OCI-LY7 (cell line): ENCODE data around the gene CA5B.
"Not testable (repeated sequence)": the region's sequence is repeated elsewhere in the genome, so short reads cannot be mapped to it uniquely, and the experiment has no call there.

Source experiments
- EZH2phosphoT487 ChIP-seq: fragments of 200-600 bp; sonication (generic); IDR thresholded peaks from 2 replicates; pipeline ENCODE4 v1.6.1; 2018; ENCODE audit warnings: low read depth, borderline replicate concordance, mild to moderate bottlenecking, mixed run types, antibody characterized with exemption, low read length, moderate library complexity, mixed read lengths
- TF ChIP-seq, protein P1 (sequence below): fragments of 200-600 bp; sonication (generic); conservative IDR thresholded peaks from 2 replicates; pipeline ENCODE4 v1.5.1; 2014; ENCODE audit warnings: mild to moderate bottlenecking, antibody characterized with exemption, low read length, moderate library complexity, mixed read lengths

DNA sequence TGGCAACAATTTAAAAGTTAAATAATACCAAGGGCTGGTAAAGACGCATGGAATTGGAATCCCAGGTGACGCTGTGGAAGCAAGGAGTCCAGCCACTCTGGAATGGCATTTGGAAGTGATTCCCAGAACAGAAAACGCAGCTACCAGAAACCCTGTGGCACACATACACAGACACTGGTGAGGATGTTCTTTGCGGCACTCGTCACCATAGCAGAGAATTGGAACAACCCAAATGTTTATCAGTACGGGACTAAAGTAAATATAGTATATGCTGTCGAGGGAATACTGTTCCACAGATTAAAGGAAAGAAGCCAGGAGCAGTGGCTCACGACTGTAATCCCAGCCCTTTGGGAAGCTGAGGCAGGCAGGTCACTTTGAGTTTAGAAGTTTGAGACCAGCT is 33.8 kb upstream of the CA5B start:
- TF ChIP-seq, protein P1, sequence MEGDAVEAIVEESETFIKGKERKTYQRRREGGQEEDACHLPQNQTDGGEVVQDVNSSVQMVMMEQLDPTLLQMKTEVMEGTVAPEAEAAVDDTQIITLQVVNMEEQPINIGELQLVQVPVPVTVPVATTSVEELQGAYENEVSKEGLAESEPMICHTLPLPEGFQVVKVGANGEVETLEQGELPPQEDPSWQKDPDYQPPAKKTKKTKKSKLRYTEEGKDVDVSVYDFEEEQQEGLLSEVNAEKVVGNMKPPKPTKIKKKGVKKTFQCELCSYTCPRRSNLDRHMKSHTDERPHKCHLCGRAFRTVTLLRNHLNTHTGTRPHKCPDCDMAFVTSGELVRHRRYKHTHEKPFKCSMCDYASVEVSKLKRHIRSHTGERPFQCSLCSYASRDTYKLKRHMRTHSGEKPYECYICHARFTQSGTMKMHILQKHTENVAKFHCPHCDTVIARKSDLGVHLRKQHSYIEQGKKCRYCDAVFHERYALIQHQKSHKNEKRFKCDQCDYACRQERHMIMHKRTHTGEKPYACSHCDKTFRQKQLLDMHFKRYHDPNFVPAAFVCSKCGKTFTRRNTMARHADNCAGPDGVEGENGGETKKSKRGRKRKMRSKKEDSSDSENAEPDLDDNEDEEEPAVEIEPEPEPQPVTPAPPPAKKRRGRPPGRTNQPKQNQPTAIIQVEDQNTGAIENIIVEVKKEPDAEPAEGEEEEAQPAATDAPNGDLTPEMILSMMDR, result not testable (repeated sequence)
- TF ChIP-seq EZH2phosphoT487, result not testable (repeated sequence)
